CD4-positive, alpha-beta memory T cell (primary cell): Measurements from ENCODE around the gene MIPEP. TPM values are rescaled to one million over a fixed set of nuclear protein-coding genes. Genes with fewer than 3 reads are reported as not detected.

Source experiments
- CTCF ChIA-PET: fragments of 350-600 bp; sonication (Branson Sonifier 250); formaldehyde crosslinking; loops from one replicate; lab custom pipeline; 2021; ENCODE audit warnings: inconsistent platforms; ENCODE audit not compliant: partially characterized antibody; lab: Charles Lee
- POLR2A ChIA-PET: fragments of 350-600 bp; sonication (Branson Sonifier 250); formaldehyde crosslinking; loops from one replicate; lab custom pipeline; 2021; ENCODE audit not compliant: partially characterized antibody; lab: Charles Lee
- DNase-seq, 5 donors: peaks; one replicate each; pipeline versions ENCODE4 v3.0.0 to v3.0.0-alpha.2; 2020 to 2022; ENCODE audit warnings: mixed read lengths in 1 of 5
- H3K27ac ChIP-seq: one replicate; pipeline ENCODE4 v1.7.0; 2013; ENCODE audit warnings: low read depth, low read length
- H3K27me3 ChIP-seq: 2 replicates; pipeline ENCODE4 v1.7.0; 2013; ENCODE audit warnings: mild to moderate bottlenecking, low read length, moderate library complexity; ENCODE audit not compliant: insufficient read depth
- H3K36me3 ChIP-seq: 2 replicates; pipeline ENCODE4 v1.7.0; 2013; ENCODE audit warnings: mild to moderate bottlenecking, low read length, moderate library complexity; ENCODE audit not compliant: insufficient read depth
- H3K4me1 ChIP-seq: 2 replicates; pipeline ENCODE4 v1.7.0; 2013; ENCODE audit warnings: mild to moderate bottlenecking, low read length, moderate library complexity; ENCODE audit not compliant: insufficient read depth
- H3K4me3 ChIP-seq, 2 donors: one replicate each; pipeline ENCODE4 v1.7.0; 2013; ENCODE audit warnings: low read length in 2 of 2, mild to moderate bottlenecking in 1 of 2
- H3K9me3 ChIP-seq, 2 donors: one replicate each; pipeline ENCODE4 v1.7.0; 2013; ENCODE audit warnings: low read length in 2 of 2, control low read depth in 1 of 2; ENCODE audit not compliant: control insufficient read depth in 1 of 2
- H3K27ac Mint-ChIP-seq, 7 donors: one replicate each; pipeline ENCODE4 v1.8.0; 2020 to 2021; ENCODE audit warnings: mixed read lengths in 7 of 7, mild to moderate bottlenecking in 6 of 7, inconsistent platforms in 3 of 7, moderate library complexity in 3 of 7
- H3K27me3 Mint-ChIP-seq, 2 donors: one replicate each; pipeline ENCODE4 v1.8.0; 2020 to 2021; ENCODE audit warnings: mixed read lengths in 2 of 2
- H3K36me3 Mint-ChIP-seq, 2 donors: one replicate each; pipeline ENCODE4 v1.8.0; 2020 to 2021; ENCODE audit warnings: mixed read lengths in 2 of 2, inconsistent platforms in 1 of 2, mild to moderate bottlenecking in 1 of 2
- H3K4me1 Mint-ChIP-seq, 4 donors: one replicate each; pipeline ENCODE4 v1.8.0; 2020 to 2021; ENCODE audit warnings: mixed read lengths in 4 of 4, mild to moderate bottlenecking in 1 of 4
- H3K4me3 Mint-ChIP-seq, 8 donors: one replicate each; pipeline ENCODE4 v1.8.0; 2020 to 2021; ENCODE audit warnings: mixed read lengths in 8 of 8, mild to moderate bottlenecking in 7 of 8, moderate library complexity in 6 of 8, inconsistent platforms in 3 of 8
- H3K9me3 Mint-ChIP-seq, 8 donors: one replicate each; pipeline ENCODE4 v1.8.0; 2020 to 2021; ENCODE audit warnings: mixed read lengths in 8 of 8, mild to moderate bottlenecking in 5 of 8, inconsistent platforms in 3 of 8, moderate library complexity in 1 of 8
- intact Hi-C: fragments of 100-400 bp; cut with micrococcal nuclease; formaldehyde crosslinking; loops from one replicate; pipeline ENCODE4 v1.15.1; 2023
- polyA plus RNA-seq, 2 donors: library from polyadenylated mRNA; unstranded; fragments of 300-500 nt; fragmentation: Illumina TruSeq; gene quantifications; one replicate each; pipeline ENCODE4 v1.2.3, GENCODE V29; 2021
- total RNA-seq, 2 experiments: library from RNA; stranded (reverse); gene quantifications; one replicate each; pipeline ENCODE4 v1.2.3, GENCODE V29; 2021

MIPEP gene
- total and polyA plus RNA-seq, 4 experiments from 2014 or later, result 8.8 to 16.4 (median 12.2) TPM

- peaks cover 23 to 35% (median 29%) of the 10 kb centered on the region in 4 donors for H3K4me1 Mint-ChIP-seq
- ChIA-PET POLR2A (interaction anchor here (1.0 kb wide), 1 partner anchor 145 kb away, joined by 3 read pairs; the partner anchor contains the start of gene MIPEP), CTCF (interaction anchor here (1.3 to 2.1 kb wide), 2 partner anchors 12 to 25 kb away, joined by 3 to 7 read pairs; no protein-coding TSS in a partner anchor)
- peak overlapping the region in 7 of 8 donors; percentile 33 to 71 (median 63) for H3K4me3 Mint-ChIP-seq
- intact Hi-C loops, result loop anchor here (1.0 kb wide), 2 partner anchors 11 to 128 kb away; no protein-coding TSS in a partner anchor
- Histone ChIP-seq H3K4me1 (peaks cover 23% of the 10 kb centered on the region), H3K36me3 (no peaks in the 10 kb centered on the region), H3K4me3 (no peak overlapping the region), H3K27me3 (no peaks in the 10 kb centered on the region), H3K9me3 (no peaks in the 10 kb centered on the region), H3K27ac (no peak overlapping the region)
- peak overlapping the region; percentile 27 to 84 (median 68) for H3K27ac Mint-ChIP-seq
- DNase-seq, result peak; percentile 45 to 69 (median 52)
- H3K9me3 Mint-ChIP-seq, result no peaks in the 10 kb centered on the region
- no peaks in the 10 kb centered on the region for H3K27me3 Mint-ChIP-seq
- H3K36me3 Mint-ChIP-seq, result peaks cover 0 to 4% of the 10 kb centered on the region in 2 donors
Observed at GRCh38 chr13:23743278-23744076, 145.7 kb downstream of the MIPEP start.

- intact Hi-C loops, result no loop called here
- no peaks in the 10 kb centered on the region for H3K36me3 ChIP-seq
- no peak for DNase-seq
- H3K9me3 Mint-ChIP-seq, result no peaks in the 10 kb centered on the region
- no peak overlapping the region for H3K27ac ChIP-seq
- H3K4me3 Mint-ChIP-seq, result no peak overlapping the region
- no peaks in the 10 kb centered on the region for H3K9me3 ChIP-seq
- no peak overlapping the region for H3K27ac Mint-ChIP-seq
- ChIA-PET POLR2A (no interaction called here), CTCF (no interaction called here)
- H3K4me1 Mint-ChIP-seq, result peaks cover 23 to 31% (median 28%) of the 10 kb centered on the region in 4 donors
- no peaks in the 10 kb centered on the region for H3K27me3 Mint-ChIP-seq
- H3K4me1 ChIP-seq, result peaks cover 23% of the 10 kb centered on the region
- no peaks in the 10 kb centered on the region for H3K27me3 ChIP-seq
- H3K4me3 ChIP-seq, result no peak overlapping the region
- peaks cover 0 to 4% of the 10 kb centered on the region in 2 donors for H3K36me3 Mint-ChIP-seq
Observed at GRCh38 chr13:23741879-23742510, 147.2 kb downstream of the MIPEP start.

DNA sequence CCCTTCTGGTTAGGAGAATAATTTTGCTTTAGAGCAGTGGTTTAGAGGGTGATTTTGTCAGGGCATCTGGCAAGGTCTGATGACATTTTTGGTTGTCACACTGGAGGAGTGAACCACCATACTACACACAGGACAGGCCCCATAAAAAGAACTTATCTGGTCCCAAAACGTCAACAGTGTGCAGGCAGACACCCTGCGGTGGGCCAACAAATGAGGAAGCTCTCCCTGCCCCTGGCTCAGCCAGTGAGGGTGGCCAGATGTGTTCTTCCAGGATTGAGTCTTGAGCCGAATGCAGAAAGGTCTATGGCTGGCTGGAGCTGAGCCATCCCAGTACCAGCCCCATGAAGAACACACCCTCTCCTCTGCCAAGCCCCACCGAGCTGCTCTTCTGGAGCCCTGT is 149.2 kb downstream of the MIPEP start:
- Histone ChIP-seq H3K9me3 (no peaks in the 10 kb centered on the region), H3K4me3 (no peak overlapping the region), H3K36me3 (no peaks in the 10 kb centered on the region), H3K27ac (no peak overlapping the region), H3K4me1 (peaks cover 23% of the 10 kb centered on the region), H3K27me3 (no peaks in the 10 kb centered on the region)
- peaks cover 23 to 31% (median 28%) of the 10 kb centered on the region in 4 donors for H3K4me1 Mint-ChIP-seq
- peak overlapping the region in 1 of 7 donors; percentile 52 for H3K27ac Mint-ChIP-seq
- no peak for DNase-seq
- no peaks in the 10 kb centered on the region for H3K9me3 Mint-ChIP-seq
- H3K36me3 Mint-ChIP-seq, result peaks cover 0 to 7% of the 10 kb centered on the region in 2 donors
- H3K4me3 Mint-ChIP-seq, result no peak overlapping the region
- intact Hi-C loops, result no loop called here
- H3K27me3 Mint-ChIP-seq, result no peaks in the 10 kb centered on the region
- ChIA-PET POLR2A (no interaction called here), CTCF (no interaction called here)

- H3K36me3 Mint-ChIP-seq, result peaks cover 0 to 7% of the 10 kb centered on the region in 2 donors
- Histone ChIP-seq H3K4me3 (no peak overlapping the region), H3K27ac (no peak overlapping the region), H3K27me3 (no peaks in the 10 kb centered on the region), H3K9me3 (no peaks in the 10 kb centered on the region), H3K36me3 (no peaks in the 10 kb centered on the region), H3K4me1 (peaks cover 21% of the 10 kb centered on the region)
- intact Hi-C loops, result no loop called here
- no peaks in the 10 kb centered on the region for H3K27me3 Mint-ChIP-seq
- peaks cover 21 to 29% (median 26%) of the 10 kb centered on the region in 4 donors for H3K4me1 Mint-ChIP-seq
- DNase-seq, result no peak
- ChIA-PET CTCF (no interaction called here), POLR2A (no interaction called here)
- H3K4me3 Mint-ChIP-seq, result peak overlapping the region in 1 of 8 donors; percentile 38
- H3K27ac Mint-ChIP-seq, result no peak overlapping the region
- no peaks in the 10 kb centered on the region for H3K9me3 Mint-ChIP-seq
Observed at GRCh38 chr13:23739596-23739995, 149.6 kb downstream of the MIPEP start.

GRCh38 chr13:23736541-23736940 is 152.7 kb downstream of the MIPEP start:
- CTCF ChIA-PET, result interaction anchor here (1.0 kb wide), 1 partner anchor 137 kb away, joined by 3 read pairs; no protein-coding TSS in a partner anchor

DNA sequence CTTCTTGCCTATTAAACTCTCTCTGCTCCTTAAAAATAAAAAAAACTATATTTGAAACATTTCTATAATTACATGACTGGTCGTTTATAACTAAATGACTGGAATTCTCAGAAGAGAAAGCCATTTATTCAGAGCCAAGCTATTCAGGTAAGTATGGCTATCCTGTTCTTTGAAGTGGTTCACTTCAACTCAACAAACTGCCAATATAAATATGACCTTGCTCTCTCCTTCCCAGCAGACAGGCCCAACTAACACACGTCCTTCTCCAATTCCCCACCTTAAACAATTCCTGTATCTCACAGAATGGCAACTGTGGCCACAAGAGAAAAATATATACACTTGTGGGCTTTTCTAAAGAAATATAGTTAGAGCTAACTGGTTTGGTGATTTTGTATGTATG is 153.9 kb downstream of the MIPEP start:
- intact Hi-C loops, result no loop called here
- DNase-seq, result no peak
- no peaks in the 10 kb centered on the region for H3K4me1 ChIP-seq
- H3K36me3 ChIP-seq, result no peaks in the 10 kb centered on the region
- H3K27me3 Mint-ChIP-seq, result no peaks in the 10 kb centered on the region
- H3K9me3 ChIP-seq, result no peaks in the 10 kb centered on the region
- ChIA-PET CTCF (no interaction called here), POLR2A (no interaction called here)
- H3K9me3 Mint-ChIP-seq, result no peaks in the 10 kb centered on the region
- H3K4me3 ChIP-seq, result no peak overlapping the region
- H3K4me1 Mint-ChIP-seq, result peaks cover 0 to 5% (median 2%) of the 10 kb centered on the region in 4 donors
- H3K27me3 ChIP-seq, result no peaks in the 10 kb centered on the region
- no peak overlapping the region for H3K27ac Mint-ChIP-seq
- peaks cover 0 to 23% of the 10 kb centered on the region in 2 donors for H3K36me3 Mint-ChIP-seq
- H3K27ac ChIP-seq, result no peak overlapping the region
- H3K4me3 Mint-ChIP-seq, result no peak overlapping the region

More at GRCh38 chr13:23736541-23736940, 152.7 kb downstream of the MIPEP start:
- no peak for DNase-seq
- POLR2A ChIA-PET, result no interaction called here
- intact Hi-C loops, result no loop called here
- H3K4me3 ChIP-seq, result no peak overlapping the region
- H3K4me3 Mint-ChIP-seq, result no peak overlapping the region
- no peaks in the 10 kb centered on the region for H3K9me3 Mint-ChIP-seq
- peaks cover 2 to 5% (median 4%) of the 10 kb centered on the region in 4 donors for H3K4me1 Mint-ChIP-seq
- no peak overlapping the region for H3K27ac Mint-ChIP-seq
- H3K4me1 ChIP-seq, result no peaks in the 10 kb centered on the region
- peaks cover 0 to 17% of the 10 kb centered on the region in 2 donors for H3K36me3 Mint-ChIP-seq
- H3K36me3 ChIP-seq, result no peaks in the 10 kb centered on the region
- H3K9me3 ChIP-seq, result no peaks in the 10 kb centered on the region
- no peaks in the 10 kb centered on the region for H3K27me3 Mint-ChIP-seq
- H3K27me3 ChIP-seq, result no peaks in the 10 kb centered on the region
- no peak overlapping the region for H3K27ac ChIP-seq

- POLR2A ChIA-PET, result no interaction called here
- no peak overlapping the region for H3K4me3 ChIP-seq
- no peaks in the 10 kb centered on the region for H3K4me1 ChIP-seq
- H3K9me3 ChIP-seq, result no peaks in the 10 kb centered on the region
- DNase-seq, result no peak
- CTCF ChIA-PET, result no interaction called here
- no peak overlapping the region for H3K4me3 Mint-ChIP-seq
- peaks cover 8 to 33% of the 10 kb centered on the region in 2 donors for H3K36me3 Mint-ChIP-seq
- no peaks in the 10 kb centered on the region for H3K27me3 Mint-ChIP-seq
- no peaks in the 10 kb centered on the region for H3K27me3 ChIP-seq
- H3K36me3 ChIP-seq, result no peaks in the 10 kb centered on the region
- intact Hi-C loops, result no loop called here
- no peak overlapping the region for H3K27ac Mint-ChIP-seq
- no peaks in the 10 kb centered on the region for H3K9me3 Mint-ChIP-seq
- H3K4me1 Mint-ChIP-seq, result peaks cover 0 to 3% (median 0%) of the 10 kb centered on the region in 4 donors
- H3K27ac ChIP-seq, result no peak overlapping the region
Observed at GRCh38 chr13:23731709-23732108, 157.5 kb downstream of the MIPEP start.
